Activated T-helper 9 cell treated with anti-CD3 and anti-CD28 coated beads, Interleukin-2, amount 50 U/mL, for 16 hours (primary cell): Measurements from ENCODE around the gene FGF11.
"Not testable (repeated sequence)": the region's sequence is repeated elsewhere in the genome, so short reads cannot be mapped to it uniquely, and the experiment has no call there.

Experiments
- DNase-seq: peaks from one replicate; pipeline ENCODE4 v3.0.0-alpha.2; 2020; ENCODE audit warnings: low read depth

Gene FGF11

DNA sequence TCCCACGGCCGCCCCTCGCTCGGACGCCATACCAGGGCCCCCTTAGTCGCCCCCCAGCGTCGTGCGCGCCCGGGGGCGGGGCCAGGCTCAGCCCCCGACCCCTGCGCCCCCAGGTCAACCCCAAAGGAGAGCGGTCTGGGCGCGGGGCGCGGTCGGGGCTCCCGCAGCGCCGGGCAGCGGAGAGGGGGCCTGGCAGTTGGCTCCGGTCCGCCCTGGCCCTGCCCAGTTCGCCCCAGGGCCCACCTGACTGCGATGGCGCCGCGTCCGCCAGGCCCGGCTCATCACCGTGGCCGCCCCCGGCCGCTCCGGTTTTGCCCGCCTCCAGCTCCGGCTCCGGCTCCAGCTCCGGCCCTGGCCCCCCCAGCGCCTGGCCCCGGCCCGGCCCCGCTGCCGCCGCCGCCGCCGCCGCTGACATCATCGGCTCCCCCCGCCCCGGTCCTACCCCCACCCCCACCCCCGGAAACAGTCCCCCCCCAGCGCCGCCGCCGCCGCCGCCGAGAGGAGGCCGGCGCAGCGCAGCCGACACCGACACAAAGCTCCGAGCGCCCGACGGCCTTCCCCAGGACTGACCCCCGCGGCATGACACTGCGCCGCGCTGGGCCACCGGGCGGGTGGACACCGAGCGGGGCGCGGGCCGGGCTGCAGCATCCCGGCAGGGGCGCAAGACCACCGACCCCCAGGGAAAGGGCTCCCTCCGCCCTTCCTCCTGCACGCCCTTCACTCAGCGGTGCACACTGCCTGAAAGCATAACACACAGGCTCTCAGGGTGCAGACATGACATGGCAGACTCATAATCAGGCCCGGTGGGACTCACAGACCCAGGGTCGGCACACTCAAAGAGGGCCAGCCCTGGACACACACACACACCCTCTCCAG, 40.1 kb downstream of the FGF11 start, which contains the start of gene ZBTB4:
TSS of gene ZBTB4 (minus strand) at position 419 of the 876 bp plus-strand sequence. CDS start 12,830 bp downstream, outside the sequence.
- peak; percentile 59 for DNase-seq

DNA sequence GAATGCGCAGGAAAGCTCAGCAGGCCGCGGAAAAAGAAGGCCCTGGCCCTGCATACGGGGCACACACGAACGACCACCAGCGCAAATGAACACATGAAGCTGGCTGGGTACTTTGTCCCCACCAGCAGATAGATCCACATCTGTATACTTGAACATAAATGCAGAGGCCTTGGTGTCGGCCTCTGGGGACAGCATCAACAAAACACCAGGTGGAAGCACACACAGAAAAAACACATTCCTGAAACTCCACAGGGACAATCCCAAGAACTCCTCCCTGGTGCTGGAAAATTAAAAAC, 40.7 kb downstream of the FGF11 start:
- no peak for DNase-seq

DNA sequence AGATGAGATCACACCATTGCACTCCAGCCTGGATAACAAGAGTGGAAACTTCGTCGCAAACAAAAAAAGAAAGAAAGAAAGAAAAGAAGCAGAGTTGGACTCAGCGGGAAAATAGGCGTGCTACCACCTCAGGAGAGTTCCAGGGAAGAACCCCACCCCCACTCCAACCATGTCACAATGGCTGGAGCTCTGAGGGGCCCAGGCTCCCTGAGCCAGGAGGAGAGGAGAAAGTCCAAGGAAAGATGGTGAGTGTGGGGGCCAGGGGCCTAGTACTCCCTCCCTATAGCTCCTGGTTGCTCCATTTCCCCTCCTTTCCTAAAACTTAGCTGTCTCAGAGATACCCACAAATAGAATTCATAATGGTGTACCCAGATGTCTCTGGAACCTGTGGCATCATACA, 42.0 kb downstream of the FGF11 start, which contains the start of gene SLC35G6:
TSS of gene SLC35G6 (plus strand) at position 172 of the 400 bp plus-strand sequence. CDS start at position 243, 71 bp downstream.
- DNase-seq, result not testable (repeated sequence)

DNA sequence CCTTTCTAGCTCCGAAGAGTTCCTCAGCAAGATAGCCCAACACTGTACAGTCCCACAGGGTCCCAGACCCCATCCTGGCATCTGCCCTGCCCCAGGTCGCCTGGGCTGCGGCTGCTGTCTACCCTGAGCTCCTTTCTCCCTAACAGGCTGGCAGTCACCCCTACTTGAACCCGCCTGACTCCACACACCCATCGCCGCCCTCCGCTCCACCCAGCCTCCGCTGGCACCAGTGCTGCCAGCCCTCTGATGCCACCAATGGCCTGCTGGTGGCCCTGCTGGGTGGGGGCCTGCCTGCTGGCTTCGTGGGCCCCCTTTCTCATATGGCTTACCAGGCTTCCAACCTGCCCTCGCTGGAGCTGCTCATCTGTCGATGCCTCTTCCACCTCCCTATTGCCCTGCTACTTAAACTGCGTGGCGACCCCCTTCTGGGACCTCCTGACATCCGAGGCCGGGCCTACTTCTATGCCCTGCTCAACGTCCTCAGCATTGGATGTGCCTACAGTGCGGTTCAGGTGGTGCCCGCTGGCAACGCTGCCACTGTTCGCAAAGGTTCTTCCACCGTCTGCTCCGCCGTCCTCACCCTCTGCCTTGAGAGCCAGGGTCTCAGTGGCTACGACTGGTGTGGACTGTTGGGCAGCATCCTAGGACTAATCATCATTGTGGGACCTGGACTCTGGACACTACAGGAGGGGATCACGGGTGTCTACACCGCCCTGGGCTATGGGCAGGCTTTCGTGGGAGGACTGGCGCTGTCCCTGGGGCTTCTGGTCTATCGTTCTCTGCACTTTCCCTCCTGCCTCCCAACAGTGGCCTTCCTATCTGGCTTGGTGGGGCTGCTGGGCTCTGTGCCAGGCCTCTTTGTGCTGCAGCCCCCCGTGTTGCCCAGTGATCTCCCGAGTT, 42.8 kb downstream of the FGF11 start:
- not testable (repeated sequence) for DNase-seq

DNA sequence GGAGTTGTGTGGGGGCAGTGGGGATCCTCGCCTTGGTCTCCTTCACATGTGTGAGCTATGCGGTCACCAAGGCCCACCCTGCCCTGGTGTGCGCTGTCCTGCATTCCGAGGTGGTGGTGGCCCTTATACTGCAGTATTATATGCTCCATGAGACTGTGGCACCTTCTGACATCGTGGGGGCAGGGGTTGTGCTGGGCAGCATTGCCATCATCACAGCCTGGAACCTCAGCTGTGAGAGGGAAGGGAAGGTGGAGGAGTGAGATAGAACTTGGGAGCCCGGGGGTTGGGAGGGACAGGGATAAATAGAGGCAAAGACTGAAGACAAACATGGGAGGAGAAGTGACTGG, 43.4 kb downstream of the FGF11 start:
- DNase-seq, result not testable (repeated sequence)

DNA sequence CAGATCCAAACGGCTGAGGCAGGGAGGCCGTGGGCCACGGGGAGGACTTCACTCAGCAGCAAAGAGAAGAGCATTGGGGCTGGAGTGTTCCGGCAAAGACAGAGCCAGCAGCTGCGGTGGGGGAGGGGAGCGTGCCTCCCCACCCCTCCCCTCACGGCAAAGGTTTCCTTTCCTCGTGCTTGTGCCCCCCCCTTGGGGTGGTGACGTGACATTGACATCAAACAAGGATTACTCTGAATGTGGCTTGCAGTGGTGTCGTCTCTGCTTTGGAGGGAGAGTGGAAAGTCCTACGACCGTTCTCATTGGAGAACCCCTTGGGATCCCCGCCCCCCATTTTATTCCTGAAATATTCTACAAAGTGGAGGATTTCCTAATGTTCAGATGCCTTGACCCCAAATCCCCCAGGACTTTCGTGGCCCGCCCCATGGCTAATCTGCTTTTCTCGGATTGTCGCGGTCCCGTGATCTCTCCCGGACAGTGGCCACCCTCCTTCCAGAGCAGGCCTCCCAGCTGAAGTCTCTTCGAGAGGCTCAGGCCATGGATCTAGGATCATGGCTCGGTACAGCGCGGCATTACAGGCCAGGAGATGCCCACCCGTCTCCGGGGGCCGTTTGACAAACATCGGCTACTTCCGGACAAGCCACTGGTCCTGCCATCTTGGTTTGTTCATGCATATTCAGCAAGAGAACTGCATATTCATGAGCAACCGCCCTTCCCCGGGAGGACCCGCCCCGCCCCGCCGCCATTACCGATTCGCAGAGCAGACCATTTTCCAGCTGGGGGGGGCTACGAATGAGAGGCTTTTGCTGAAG, 44.1 kb downstream of the FGF11 start:
- DNase-seq, result peak; percentile 91

DNA sequence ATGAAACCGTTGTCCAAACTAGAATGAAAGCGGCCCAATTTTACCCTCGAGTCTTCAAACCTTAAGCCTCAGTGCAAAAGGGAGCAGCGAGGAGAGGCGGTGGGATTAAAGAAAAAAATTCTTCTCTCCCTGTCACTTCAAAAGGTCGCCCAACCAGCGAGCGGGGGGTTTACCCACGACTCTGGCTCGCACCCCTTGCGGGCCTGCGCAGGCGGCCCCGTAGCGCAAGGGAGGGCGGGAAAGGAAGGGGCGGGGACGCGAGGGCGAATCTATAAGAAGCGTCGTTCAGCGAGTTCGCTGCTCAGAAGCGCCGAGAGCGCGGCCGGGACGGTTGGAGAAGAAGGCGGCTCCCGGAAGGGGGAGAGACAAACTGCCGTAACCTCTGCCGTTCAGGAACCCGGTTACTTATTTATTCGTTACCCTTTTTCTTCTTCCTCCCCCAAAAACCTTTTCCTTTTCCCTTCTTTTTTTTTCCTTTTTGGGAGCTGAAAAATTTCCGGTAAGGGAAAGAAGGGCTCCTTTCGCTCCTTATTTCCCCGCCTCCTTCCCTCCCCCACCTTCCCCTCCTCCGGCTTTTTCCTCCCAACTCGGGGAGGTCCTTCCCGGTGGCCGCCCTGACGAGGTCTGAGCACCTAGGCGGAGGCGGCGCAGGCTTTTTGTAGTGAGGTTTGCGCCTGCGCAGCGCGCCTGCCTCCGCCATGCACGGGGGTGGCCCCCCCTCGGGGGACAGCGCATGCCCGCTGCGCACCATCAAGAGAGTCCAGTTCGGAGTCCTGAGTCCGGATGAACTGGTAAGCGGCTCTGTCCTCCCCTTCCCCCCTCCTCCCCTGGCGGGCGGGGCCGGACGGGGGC, 45.0 kb downstream of the FGF11 start, which contains the start of gene POLR2A:
TSS of gene POLR2A (plus strand) at position 300 of the 852 bp plus-strand sequence.
- peak; percentile 97 for DNase-seq

DNA sequence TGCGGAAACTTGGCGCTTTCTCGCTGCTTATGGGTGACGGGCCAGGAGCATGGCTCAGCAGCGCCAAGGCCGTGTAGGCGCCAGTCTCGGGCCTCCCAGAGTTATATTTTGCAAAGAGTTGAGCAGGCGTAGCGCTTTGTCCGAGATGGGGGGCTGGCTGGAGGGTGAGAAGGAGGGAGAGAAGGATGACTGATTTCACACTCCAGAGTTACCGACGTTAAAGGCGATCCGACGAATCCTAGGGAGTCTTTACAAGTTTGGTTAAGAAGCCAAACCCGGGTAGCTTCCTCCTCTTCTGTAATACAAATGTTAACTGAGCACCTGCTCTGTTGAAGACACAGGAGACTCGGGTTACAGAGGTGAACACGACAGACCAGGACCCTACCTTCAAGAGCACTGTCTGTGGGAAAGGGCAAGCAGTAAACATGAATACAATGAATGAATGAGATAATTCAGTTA, 45.6 kb downstream of the FGF11 start:
- no peak for DNase-seq

DNA sequence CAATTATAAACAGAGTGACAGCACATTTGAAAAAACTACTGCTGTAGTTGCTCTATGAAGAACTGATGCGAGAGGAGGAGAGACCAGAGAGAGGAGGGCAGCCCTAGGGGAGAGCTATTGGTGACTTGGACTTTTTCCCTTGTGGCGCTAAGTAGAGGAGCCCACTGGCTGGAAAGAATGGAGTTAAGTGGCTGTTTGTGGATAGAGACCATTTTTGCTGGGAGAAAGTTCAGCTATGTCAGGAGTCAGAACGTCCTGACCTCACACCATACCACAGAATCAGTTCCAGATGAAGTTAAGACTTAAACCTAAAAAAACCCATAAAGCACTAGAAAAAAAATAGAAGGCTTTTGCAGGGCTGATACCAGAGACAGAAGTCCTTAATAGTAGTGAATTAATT, 46.9 kb downstream of the FGF11 start:
- no peak for DNase-seq

DNA sequence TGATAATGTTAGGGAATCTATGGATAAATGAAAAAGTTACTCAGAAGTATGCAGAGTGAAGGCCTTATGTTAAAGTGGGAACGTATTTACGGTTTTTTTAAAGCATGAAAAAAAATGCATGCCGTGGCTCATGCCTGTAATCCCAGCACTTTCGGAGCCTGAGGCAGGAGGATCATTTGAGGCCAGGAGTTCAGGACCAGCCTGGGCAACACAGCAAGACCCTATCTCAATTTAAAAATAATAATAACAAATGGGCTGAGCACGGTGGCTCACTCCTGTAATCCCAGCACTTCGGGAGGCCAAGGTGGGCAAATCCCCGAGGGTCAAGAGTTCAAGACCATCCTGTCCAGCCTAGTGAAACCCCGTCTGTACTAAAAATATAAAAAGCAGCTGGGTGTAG, 50.8 kb downstream of the FGF11 start:
- no peak for DNase-seq

DNA sequence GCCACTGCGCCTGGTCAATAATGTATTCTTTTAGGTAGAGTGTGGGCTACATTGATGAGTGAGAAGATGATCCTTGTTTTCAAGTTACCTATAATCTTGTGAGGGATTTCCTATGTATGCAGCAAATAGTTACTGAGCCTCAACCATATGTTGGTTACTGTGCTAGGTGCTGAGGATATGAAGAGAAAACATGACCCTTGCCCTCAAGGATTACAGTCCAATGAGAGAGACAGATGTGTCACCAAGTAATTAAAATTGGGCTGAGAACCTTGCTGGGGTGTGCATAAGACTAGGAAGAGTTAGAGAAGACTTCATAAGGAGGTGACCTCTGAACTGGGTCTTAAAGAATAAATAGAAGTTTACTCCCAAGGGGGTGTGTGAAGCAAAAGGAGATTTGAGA, 52.3 kb downstream of the FGF11 start:
- DNase-seq, result no peak

DNA sequence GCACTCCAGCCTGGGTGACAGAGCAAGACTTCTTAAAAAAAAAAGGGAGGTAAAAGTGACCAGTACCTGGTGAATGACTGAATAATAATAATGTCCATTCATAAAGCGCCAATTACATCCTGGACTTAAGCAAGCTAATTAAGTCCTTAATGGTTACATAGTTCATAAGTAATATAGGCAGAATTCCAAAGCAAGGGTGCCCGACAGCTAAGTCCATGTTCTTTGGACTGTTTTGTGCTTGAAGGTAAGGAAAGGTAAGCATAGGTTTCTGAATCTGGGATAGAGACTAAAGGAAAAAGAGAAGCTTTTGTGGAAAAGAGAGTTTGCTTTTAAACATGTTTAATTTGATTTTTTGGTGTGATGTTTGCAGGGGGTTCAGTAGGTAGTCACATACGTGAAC, 54.6 kb downstream of the FGF11 start:
- DNase-seq, result no peak
